Hepatocyte (in vitro differentiated cells): ENCODE data around the gene GPC5.

Experiments used
- CTCF ChIP-seq: fragments of 200-600 bp; sonication (generic); IDR thresholded peaks from 2 replicates; pipeline ENCODE4 v1.5.1; 2016; ENCODE audit warnings: antibody characterized with exemption, mild to moderate bottlenecking; ENCODE audit not compliant: poor library complexity
- EZH2 ChIP-seq: fragments of 200-600 bp; sonication (generic); IDR thresholded peaks from 2 replicates; pipeline ENCODE4 v1.6.1; 2016; ENCODE audit warnings: antibody characterized with exemption, mild to moderate bottlenecking, borderline replicate concordance
- EZH2phosphoT487 ChIP-seq: fragments of 200-600 bp; sonication (generic); IDR thresholded peaks from one replicate; pipeline ENCODE4 v1.6.1; 2018; ENCODE audit warnings: antibody characterized with exemption, mild to moderate bottlenecking, low read depth, moderate library complexity; ENCODE audit not compliant: unreplicated experiment, severe bottlenecking

DNA sequence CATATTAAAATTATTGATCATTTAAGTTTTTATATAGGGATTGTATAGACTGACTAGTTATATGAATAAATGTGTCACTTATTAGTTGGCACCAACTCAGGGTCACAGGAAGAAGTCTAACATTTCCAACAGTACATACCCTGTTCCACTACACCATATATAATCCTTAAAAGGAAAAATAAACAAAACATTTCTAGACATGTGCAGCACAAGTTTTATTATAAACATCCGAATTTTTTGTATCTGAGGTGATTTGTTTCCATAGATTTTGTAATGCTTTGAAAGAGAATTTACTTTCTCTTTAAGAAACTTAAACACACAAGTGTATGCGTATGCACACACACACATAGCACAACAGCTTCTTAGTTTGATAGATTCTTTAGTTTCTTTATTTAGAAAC lies 1409.5 kb downstream of the GPC5 start:
- TF ChIP-seq CTCF (no peak), EZH2 (no peak), EZH2phosphoT487 (no peak)
